Central memory CD4-positive, alpha-beta T cell (primary cell): ENCODE data around the gene STK10.

Source experiments
- DNase-seq: peaks from one replicate; pipeline ENCODE4 v3.0.0; 2022

The STK10 gene

DNA sequence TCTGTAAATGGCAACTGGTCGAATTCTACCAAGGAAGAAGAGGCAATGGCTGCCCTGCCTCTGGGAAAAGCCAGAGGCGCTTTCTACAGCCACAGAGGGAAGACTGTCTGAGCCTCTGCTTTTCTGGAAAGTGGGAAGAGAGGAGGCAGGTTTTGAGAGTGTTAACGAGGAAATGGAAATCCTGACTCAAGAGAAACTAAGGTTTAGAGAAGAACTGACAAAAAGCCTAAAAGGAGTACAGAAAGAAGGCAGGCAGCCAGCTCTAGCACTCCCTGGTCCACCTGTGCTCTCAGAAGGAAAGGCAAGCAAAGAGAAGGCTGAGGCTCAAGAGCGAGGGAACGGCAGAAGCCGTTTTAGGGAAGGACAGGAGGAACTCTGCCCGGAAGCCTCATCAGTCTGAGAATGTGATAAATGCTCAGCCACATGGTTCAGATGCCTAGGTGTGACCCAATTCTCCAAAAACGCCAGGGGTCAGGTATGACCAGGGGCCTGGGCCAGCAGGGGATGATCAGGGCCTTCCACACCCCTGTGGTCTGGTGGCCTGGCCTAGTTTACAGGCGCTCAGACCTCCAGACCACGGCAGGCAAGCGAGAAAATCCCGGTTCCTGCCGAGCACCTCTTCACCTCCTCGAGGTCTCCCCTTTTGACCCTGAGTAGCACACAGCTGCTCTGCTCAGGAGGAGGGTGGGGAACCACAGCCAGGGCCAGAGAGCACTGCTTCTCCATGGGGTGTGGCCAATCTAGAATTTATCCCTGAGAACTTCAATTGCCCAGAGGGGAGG, 101.6 kb downstream of the STK10 start:
- no peak for DNase-seq

DNA sequence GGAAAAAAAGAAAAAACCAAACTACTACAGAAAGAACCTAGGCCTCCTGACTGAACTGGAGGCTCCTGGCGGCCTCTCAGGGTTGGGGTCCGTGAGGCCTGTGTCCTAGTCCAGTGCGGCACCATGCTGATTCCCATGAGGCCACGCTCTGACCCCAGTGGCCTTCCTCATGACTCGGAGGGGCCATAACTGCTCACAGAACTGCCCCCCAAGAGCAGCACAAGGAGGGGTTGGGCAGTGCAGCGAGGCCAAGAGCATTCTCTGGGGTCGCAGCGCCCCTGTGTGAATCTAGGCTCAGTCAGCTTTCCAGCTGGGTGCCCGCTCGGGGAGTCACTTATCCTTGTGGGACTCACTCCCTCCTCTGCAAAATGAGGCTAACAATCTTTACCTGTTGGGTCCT, 102.3 kb downstream of the STK10 start:
- no peak for DNase-seq

DNA sequence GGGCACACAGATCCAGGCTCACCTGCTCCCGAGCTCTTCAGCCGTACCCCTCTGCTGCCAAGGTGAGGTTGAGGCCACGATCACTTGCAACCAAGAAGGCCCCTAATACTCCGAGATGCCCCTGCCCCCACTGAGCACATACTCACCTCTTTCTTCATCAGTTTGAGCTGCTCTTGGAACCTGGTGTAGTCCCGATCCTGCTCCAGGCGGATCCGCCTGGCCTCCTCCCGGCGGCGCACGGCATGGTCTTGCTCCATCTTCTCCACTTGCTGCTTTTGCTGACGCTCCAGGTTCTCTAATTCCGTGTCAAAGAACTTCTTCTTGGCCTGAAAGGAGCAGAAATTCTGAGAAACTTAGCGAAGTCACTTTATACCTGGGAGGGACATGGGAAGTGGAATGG, 105.8 kb downstream of the STK10 start:
- DNase-seq, result no peak

DNA sequence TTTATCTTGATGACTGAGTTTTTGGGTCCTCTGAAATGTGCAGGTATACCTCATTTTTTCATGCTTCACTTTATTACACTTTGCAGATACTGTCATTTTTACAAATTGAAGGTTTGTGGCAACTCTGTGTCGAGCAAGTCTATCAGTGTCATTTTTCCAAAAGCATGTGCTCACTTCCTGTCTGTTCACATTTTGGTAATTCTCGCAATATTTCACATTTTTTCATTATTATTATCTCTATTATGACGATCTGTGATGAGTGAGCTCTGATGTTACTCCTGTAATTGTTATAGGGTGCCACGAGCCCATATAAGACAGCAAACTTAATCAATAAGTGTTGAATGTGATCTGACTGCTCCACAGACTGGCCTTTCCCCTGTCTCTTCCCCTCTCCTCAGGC, 108.1 kb downstream of the STK10 start:
- DNase-seq, result no peak

DNA sequence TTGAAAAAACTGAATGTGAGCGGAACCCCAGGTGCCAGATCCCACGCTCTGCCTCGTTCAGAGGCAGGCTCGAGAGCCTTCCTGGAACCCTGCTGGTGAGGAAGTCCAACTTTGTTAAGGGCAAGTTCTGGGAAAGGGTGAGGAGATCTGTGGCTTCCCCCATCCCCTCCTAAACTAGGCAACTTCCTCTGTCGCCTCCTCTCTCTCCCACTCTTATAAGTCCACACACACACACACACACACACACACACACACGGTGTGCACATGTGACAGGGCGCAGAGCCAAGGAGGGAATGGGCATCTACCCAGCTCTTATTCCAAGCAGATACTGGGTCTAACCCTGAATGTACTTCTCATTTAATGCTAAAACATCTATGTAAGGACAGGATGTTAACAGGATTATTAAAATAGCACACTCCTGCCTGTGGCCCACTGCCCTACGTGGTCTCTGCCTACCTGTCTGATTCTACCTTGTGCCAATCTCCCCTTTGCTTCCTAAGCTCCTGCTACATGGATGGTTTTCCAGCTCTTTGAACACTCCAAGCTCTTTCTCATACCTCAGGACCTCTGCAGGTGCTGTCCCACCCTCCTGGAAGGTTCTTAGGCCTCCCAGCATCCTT, 109.2 kb downstream of the STK10 start:
- DNase-seq, result no peak

DNA sequence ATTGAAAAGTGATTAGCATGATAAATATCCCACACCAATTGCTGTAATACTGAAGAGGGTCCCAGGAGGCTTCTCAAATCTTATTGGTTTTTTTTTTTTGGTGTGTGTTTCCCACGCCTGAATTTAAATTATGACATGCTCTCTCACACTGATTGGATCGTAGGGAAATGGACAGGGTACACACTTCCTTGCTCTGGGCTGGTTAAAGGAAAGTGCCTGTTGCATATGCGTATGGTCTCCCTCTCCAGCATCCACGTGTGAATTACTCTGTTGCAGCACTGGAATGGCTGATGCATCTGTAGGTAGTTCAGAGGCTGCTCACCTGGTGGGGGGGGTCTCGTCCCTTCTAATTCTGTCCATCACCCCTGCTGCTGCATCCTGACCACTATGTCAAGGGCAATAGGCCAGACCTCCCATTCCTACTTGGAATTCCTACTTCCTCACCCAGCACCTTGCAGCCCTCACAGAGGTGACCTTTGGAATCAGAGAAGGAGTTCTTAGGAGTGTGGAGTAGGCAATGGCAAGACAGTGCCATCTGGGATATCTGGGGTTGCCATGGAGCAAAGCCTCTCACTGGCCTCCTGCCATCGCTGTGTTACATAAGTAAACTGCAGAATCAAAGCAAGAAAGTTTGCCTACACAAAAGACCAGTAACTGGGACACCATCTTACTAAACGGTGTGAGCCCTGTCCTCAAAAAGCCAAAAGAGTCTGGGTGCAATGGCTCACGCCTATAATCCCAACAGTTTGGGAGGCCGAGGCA, 110.2 kb downstream of the STK10 start:
- no peak for DNase-seq

DNA sequence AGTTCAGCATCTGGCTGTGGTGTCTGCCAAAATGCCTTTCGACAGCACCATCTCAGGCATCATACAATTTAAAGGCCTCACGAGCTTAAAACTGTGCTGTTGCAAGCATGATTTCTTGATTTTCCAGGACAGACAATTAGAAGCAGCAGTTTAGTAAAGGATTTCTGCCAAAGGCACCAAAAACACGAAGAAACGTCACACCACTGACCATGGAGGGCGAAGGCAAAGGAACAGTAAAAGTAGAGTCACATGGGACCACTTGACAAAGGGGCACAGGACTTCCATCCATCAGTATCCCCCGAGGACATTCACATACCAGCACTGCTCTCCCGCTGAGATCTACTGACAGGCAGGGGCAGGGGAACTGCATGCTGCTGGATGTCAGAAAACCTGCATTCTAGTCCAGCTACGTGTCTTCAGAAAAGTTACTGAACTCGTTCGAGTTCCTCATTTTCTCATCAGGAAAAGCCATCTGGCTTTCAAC, 111.2 kb downstream of the STK10 start:
- DNase-seq, result no peak

DNA sequence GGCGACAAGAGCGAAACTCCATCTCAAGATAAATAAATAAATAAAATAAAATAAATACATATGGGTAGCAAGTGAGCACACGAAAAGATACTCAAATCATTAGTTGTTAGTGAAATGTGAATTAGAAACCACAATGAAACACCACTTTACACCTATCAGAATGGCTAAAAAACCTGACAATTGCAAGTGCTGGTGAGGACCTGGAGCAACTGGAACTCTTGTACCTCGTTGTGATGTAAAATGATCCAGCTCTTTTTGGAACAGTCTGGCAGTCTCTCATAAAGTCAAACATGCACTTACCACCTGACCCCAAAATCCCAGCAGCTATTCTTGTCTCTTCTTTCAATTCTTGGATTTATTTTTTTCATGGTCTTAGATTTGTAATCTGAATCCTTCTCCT, 112.4 kb downstream of the STK10 start:
- no peak for DNase-seq

DNA sequence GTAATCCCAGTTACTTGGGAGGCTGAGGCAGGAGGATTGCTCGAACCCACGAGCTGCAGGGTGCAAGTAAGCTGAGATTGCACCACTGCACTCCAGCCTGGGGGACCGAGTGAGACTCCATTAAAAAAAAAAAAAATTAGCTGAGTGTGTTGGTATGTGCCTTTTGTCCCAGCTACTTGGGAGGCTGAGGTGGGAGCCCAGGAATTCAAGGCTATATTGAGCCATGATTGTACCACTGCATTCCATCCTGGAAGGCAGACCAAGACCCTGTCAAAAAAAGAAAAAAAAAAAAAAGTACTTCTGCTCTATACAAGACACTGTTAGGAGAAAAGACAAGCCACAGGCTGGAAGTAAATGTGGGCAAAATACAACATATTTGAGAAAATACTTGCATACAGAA, 113.1 kb downstream of the STK10 start:
- DNase-seq, result no peak

DNA sequence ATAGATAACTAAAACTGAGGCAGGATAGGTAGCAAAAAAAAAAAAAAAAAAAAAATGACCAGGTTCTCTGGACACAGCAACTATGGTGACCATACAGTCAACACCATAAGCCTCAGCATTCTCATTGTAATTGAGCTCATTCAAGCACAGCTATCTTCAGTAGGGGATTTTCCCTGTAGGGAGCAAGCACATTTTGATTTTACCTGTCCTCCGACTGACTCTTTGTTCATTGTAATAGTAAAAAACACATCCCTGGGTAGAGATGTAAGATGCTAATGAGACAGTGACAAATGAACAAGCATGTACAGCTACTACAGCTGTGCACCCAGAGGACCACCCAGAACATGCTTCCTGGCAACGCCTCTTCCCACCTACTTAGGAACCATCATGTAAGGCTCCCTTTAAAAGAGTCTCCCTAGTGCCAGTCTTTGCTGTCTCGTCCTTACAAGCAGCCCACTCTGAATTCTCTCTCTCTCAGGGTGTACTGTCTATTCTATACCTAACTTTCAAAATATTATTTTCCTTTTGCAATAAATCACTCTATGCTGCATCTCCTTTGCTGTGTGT, 116.6 kb downstream of the STK10 start:
- DNase-seq, result no peak

DNA sequence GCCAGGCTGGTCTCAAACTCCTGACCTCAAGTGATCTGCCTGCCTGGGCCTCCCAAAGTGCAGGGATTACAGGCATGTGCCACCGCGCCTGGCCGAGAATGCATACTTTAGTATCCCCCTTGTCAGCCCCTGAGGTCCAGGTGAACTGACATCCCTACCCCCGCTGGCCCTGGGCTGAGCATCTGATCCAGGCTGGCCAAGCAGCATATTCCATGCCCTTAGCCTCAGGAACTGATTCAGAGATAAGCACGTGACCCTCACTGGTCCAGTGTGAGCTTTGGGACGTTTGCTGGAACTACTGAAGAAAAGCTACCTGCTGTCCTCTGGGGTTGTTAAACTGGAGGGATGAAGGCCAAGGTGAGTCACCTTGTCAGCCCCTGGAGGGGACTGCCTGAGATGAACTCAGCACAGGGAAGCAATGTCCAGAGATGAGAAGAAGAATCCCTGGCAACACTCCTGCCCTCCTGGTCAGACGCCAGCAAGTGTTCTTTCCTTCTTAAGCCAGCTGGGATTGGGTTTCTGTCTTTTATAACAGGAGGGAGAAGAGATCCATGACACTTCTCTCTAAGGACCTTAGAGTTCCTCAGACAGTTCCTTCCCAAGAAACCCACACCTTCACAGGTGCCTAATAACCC, 122.5 kb downstream of the STK10 start:
- no peak for DNase-seq

DNA sequence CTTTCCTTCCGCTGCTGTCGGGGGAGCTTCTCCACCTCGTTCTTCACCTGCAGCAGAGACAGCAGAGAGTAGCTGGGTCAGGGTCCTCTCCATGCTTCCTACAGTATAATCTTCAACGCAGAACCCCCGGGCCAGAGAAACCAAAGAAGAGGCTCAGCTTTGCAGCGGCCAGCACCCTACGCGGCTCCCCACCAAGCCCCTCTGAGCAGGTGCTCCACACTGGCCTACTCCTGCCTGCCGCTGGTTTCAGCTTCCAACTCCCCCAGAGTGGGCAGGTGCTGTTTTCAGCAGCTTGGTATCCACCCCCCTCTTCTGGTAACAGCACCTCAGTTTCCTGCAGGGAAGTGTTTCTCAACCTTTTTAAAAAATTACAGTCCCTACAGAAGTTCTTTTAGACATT, 123.3 kb downstream of the STK10 start:
- DNase-seq, result no peak

DNA sequence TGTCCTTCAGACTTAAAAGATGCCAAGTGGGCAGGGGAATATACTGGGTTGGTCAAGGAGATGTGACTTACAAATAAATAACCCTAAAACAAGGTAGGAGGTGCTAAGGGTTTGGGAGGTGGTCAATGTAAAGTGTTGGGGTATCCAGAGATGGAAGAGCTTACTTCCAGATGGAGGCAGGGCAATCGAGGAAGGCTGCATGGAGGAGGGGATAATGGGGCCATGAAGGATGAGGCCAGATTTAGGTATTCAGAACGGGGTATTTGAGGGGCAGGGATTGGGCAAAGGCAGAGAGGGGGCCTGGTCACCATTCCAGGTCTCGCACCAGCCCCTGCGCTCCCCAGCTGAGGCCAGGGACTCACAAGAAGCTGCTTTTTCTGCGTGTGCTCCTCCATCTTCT, 123.7 kb downstream of the STK10 start:
- no peak for DNase-seq

DNA sequence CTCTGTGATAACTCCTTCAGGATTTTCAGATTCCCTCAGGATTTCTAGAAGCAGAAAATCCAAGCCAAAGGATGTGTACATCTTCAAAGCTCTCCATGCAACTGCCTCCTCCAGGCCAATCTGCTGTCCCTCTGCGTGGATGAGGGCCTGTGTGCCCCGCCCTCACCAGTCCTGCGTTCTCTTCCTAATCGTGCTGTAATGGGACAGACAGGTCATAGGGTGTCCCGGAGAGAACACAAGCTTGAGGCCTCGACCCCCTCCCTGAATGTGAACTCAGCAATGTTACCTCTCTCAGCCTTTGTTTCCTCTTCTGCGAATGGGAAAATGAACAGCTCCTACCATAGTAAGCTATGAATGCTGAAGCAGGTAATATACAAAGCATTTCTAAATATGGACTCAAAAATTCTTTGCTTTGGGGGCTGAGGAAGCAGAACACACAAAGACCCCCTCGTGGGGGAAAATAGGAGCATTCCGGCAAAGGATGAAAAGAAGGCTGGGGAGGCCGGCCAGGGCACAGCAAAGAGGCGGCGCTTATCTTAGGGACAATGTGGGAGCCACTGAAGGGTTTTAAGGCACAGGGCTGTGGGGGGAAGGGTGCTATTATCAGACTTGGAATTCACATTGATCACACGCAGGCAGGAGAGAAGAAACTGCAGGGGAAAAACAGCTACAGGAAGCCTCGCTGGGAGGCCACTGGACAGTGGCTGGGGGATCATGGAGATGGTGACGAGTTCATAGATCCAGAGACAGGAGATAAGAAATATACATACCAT, 124.4 kb downstream of the STK10 start:
- no peak for DNase-seq

DNA sequence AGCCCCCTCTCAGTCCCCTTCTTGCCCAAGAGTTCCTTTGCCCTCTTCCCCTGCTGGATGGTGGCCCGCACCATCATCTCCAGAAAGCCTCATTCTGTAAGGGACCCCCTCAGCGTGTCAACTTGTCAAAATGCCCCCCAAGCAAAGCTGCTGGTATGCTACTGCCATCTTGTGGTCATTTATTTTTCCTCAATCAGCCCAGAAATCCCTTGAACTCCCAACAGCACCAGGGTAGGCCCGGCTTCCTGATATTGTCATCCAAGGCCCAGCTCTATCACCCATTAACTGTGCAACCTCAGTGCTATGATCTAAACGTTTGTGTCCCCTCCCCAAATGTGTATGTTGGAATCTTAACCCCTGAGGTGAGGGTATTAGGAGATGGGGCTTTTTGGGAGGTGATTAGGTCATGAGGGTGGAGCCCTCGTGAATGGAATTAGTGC, 128.3 kb downstream of the STK10 start:
- no peak for DNase-seq

DNA sequence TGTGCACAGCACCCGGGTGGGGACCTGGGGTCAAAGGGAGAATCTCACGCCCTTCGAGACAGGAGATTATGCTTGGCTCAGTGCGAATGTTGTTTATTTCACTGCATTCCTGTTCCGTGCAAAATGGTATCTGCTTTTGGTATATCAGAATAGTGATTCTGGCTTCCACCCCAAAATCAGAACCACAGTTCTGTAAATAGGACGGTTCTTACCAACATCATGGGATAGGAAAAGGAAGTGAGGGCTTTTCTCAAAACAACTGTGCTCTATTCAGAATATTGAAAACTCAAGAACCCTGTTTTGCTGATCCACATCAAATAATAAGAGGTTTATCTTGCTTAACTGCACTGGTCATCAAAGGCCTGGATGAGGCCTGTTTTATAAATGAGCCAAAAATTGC, 129.9 kb downstream of the STK10 start:
- DNase-seq, result no peak

DNA sequence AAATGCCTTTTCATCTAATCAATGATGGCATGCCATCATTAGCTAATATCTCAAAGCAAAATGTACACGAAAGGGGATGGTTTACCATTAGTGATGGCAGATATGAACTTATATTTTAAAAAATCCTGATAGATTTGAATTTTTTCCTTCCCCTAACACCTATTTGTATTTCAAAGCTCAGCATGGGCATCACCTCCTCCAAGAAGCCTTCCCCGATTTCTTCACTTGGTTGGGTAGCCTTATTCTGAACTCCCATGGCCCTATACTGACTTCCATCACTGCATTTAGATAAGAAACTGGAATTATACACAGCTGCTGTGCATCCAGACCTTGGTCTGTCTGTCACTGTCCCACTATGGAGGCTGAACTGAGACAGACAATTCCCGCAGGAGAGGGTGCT, 132.0 kb downstream of the STK10 start:
- DNase-seq, result no peak

DNA sequence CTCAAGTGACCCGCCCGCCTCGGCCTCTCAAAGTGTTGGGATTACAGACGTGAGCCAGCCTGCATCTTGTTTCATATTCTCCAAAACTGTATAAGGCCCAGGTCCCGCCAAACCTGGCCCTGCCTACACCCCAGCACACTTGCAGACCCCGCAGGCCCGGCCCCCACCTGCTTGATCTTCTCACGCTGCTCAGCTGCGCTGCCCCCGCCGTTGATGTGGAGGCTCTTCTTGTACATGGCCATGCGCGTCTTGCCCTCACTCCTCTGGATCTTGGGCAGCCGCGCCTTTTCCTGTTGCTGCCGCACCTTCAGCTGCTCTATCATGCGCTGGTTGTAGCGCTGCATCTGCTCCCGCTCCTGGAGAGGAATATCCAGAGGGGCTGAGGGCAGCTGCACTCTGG, 132.6 kb downstream of the STK10 start:
- DNase-seq, result no peak

DNA sequence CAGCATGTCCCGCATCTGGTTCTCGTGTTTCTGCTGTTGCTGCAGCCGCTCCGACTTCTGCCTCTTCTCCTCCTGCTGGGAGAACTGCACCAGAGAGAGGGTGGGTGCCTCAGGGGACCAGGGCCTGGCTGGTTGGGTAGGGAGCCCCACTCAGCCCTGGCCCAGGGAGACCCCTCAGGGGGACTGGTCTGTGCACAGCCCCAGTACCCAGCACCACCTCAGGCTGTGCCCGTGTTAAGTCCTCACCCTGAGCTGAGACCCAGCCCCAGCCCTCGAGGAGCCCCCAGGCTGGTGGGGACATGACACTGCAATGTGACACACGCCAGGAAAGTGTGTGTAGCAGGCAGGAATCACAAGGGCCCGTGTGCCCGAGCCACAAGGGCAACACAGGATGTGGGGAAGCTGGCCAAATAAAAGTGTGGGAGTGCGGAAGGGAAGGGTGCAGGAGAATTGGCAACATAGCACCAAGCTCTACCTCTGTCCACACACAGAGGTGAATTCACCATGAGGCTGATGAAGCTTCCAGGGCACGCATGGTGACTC, 133.3 kb downstream of the STK10 start:
- DNase-seq, result no peak

DNA sequence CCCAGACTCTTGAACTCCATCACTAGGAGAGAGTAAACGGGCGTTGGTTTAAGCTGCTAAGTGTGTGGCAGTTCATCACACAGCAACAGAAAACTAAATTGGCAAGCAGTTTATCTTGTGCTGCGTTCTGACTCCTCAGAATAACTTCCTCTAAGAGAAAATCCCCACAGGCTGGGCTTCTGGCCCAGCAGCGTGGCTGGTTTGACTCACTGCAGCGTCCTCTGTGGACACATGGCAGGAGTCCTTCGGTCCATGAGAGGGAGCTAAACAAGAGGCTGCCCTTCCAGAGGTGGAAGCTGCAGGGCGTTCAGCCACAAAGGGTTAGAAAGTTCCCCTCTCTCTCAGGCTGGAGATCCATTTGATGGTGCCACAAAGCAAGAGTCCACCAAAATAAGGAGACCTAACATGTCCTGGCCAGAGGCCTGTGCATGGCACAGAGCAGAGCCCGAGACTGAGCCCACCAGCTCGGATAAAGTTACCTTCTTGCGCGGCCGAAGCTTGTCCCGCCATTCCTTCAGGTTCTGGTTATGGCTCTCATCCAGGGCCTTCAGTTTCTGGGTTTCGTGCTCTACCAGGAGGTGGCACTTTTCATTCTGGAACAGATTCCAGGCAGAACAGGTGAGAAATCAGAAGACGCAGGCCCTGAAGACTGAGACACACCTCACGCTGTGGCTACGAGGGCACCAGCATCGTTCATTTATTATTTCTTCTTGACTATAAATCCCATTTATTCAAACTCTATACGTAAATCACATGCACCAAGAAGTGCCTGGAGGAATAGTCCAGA, 135.4 kb downstream of the STK10 start:
- DNase-seq, result no peak
